HepG2 (cell line): Measurements from ENCODE around the gene SUSD2. TPM values are rescaled to one million over a fixed set of nuclear protein-coding genes. Genes with fewer than 3 reads are reported as not detected.

ENCODE experiments used
- ATAC-seq: fragments of 200-7000 bp; cut with Tn5 transposase; 3 replicates; pipeline ENCODE4 v1.9.1; 2020; ENCODE audit warnings: mild to moderate bottlenecking, moderate library complexity
- BruUV-seq: library from RNA; stranded (reverse); fragments of 400-500 nt; replicated peaks from 2 replicates; lab custom pipeline; 2021; lab: Mats Ljungman, UMichigan
- CTCF ChIA-PET: fragments of 300-600 bp; formaldehyde crosslinking; extraction: SDS; loops from one replicate; lab custom pipeline; 2021; ENCODE audit warnings: low total read pairs, inconsistent platforms, low intra/inter-chr PET ratio; lab: Yijun Ruan, JAX
- POLR2A ChIA-PET: fragments of 350-600 bp; sonication (Branson Sonifier 250); formaldehyde crosslinking; loops from one replicate; lab custom pipeline; 2020; ENCODE audit warnings: antibody characterized with exemption, inconsistent platforms; lab: Yijun Ruan, JAX
- DNase-seq: peaks from one replicate; pipeline ENCODE4 v3.0.0-alpha.2; 2015; ENCODE audit warnings: low spot score
- FAIRE-seq: peaks from 3 replicates; lab custom pipeline; 2011; peaks lifted over from hg19 to GRCh38; lab: Jason Lieb, UNC
- H2AFZ ChIP-seq: one replicate; pipeline ENCODE4 v1.6.1; 2011; ENCODE audit warnings: low read length, inconsistent platforms
- H3K27ac ChIP-seq: fragments of 300-600 bp; 3 replicates; pipeline ENCODE4 v1.8.0; 2011; ENCODE audit warnings: mixed run types, mild to moderate bottlenecking, mixed read lengths, low read length, inconsistent platforms; ENCODE audit not compliant: insufficient read depth; ENCODE audit errors: extremely low read length
- H3K27me3 ChIP-seq, 2 experiments: fragments of 200-600 bp in 1 of 2; 2 replicates in 1 of 2; 3 replicates in 1 of 2; pipeline versions ENCODE4 v1.6.0 to v1.8.0; 2011; ENCODE audit warnings: low read length in 2 of 2, mild to moderate bottlenecking in 2 of 2, moderate library complexity in 2 of 2, inconsistent platforms in 1 of 2; ENCODE audit not compliant: insufficient read depth in 2 of 2, control insufficient read depth in 1 of 2
- H3K36me3 ChIP-seq, 2 experiments: fragments of 200-600 bp in 1 of 2; replicated peaks in 1 of 2; 2 replicates in 1 of 2; 3 replicates in 1 of 2; pipeline versions ENCODE4 v1.5.1 to v1.8.0; 2011; ENCODE audit warnings: low read length in 2 of 2, inconsistent platforms in 1 of 2; ENCODE audit not compliant: insufficient read depth in 2 of 2, control insufficient read depth in 1 of 2
- H3K4me1 ChIP-seq: 2 replicates; pipeline ENCODE4 v1.5.1; 2012; ENCODE audit warnings: low read length, inconsistent platforms; ENCODE audit not compliant: insufficient read depth
- H3K4me2 ChIP-seq: 2 replicates; pipeline ENCODE4 v1.6.0; 2011; ENCODE audit warnings: low read depth, low read length, inconsistent platforms
- H3K4me3 ChIP-seq, 3 experiments: fragments of 200-600 bp in 1 of 3; sonication (generic), shearing (Covaris generic) in 1 of 3; replicated peaks in 1 of 3; 2 replicates each; pipeline ENCODE4 v1.5.1; 2011 to 2016; ENCODE audit warnings: low read length in 3 of 3, inconsistent platforms in 2 of 3, low read depth in 2 of 3, mild to moderate bottlenecking in 2 of 3, control low read depth in 1 of 3, mixed read lengths in 1 of 3; ENCODE audit not compliant: insufficient read depth in 1 of 3
- H3K79me2 ChIP-seq: one replicate; pipeline ENCODE4 v1.6.1; 2011; ENCODE audit warnings: low read length, inconsistent platforms; ENCODE audit not compliant: insufficient read depth
- H3K9ac ChIP-seq: 2 replicates; pipeline ENCODE4 v1.6.0; 2011; ENCODE audit warnings: mild to moderate bottlenecking, low read depth, low read length, inconsistent platforms; ENCODE audit not compliant: insufficient read depth
- H3K9me3 ChIP-seq: 2 replicates; pipeline ENCODE4 v1.5.1; 2012; ENCODE audit warnings: mild to moderate bottlenecking, low read length
- H4K20me1 ChIP-seq: 2 replicates; pipeline ENCODE4 v1.6.0; 2011; ENCODE audit warnings: inconsistent platforms, mild to moderate bottlenecking, low read length, moderate library complexity; ENCODE audit not compliant: insufficient read depth
- ZNF646 ChIP-seq: sonication (generic); formaldehyde crosslinking; IDR thresholded peaks from 2 replicates; pipeline ENCODE4 v1.9.0; 2021; ENCODE audit warnings: mild to moderate bottlenecking, missing genetic modification reagents
- WGBS: methylation state at CpG from one replicate; pipeline ENCODE4 v1.1.6; 2017; ENCODE audit warnings: low lambda C conversion rate; 5-methylcytosine and 5-hydroxymethylcytosine counted together
- in situ Hi-C: cut with HindIII; loops from 2 replicates; pipeline ENCODE4 v1.10.0; 2017; ENCODE audit warnings: low pct_unique_long_range_greater_than_20kb; ENCODE audit not compliant: extremely low pct_ligation_motif_present
- intact Hi-C: fragments of 100-400 bp; cut with micrococcal nuclease; formaldehyde crosslinking; loops from one replicate; pipeline ENCODE4 v1.10.0; 2022; ENCODE audit not compliant: unreplicated experiment
- polyA plus RNA-seq, 8 experiments: library from polyadenylated mRNA; depleted of rRNA in 3 of 8; stranded (reverse) in 7 of 8; unstranded in 1 of 8; fragments of >200 nt; fragmentation: Illumina TruSeq in 4 of 8; extraction: Trizol in 4 of 8; gene quantifications; 2 replicates each; pipeline versions ENCODE4 v1.2.1 to v1.2.3, GENCODE V29; 2011 to 2016; ENCODE audit warnings: low read depth in 4 of 8, missing spikeins in 1 of 8, mixed read lengths in 1 of 8; ENCODE audit not compliant: insufficient read depth in 1 of 8
- total RNA-seq, 5 experiments: library from RNA; depleted of rRNA; stranded (reverse); fragments of >200 nt; fragmentation: Illumina TruSeq; extraction: Trizol; gene quantifications; 2 replicates each; pipeline ENCODE4 v1.2.3, GENCODE V29; 2016; ENCODE audit warnings: low read depth in 1 of 5

The SUSD2 gene
- total and polyA plus RNA-seq, 2 of the 13 experiments (the other 11 are each of a cell fraction or from before 2014, with no cell fraction given) = 2.1 to 11.0 TPM

DNA sequence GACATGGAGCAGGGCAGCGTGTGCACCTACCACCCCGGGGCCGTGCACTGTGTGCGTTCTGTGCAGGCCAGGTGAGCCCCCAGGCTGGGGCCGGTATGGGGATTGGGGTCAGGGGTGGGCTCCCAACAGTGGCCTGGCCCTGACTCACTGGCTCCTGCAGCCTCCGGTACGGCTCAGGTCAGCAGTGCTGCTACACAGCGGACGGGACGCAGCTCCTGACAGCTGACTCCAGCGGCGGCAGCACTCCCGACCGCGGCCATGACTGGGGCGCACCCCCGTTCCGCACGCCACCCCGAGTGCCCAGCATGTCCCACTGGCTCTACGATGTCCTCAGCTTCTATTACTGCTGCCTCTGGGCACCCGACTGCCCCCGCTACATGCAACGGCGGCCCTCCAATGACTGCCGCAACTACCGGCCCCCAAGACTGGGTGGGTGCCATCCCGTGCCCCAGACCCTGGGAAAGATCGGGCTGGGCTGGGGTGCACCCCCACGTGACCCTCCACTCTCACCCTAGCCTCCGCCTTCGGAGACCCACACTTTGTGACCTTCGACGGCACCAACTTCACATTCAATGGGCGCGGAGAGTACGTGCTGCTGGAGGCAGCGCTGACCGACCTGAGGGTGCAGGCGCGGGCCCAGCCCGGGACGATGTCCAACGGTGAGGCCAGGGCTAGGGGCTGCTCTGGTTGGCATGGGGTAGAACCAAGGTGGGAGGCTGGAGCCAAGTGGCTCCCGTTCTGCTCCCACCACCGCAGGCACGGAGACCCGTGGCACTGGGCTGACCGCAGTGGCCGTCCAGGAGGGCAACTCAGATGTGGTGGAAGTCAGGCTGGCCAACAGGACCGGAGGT is 4.4 kb downstream of the SUSD2 start:
- H3K4me2 ChIP-seq = no peak overlapping the region
- H3K9ac ChIP-seq = no peak overlapping the region
- ChIA-PET POLR2A (no interaction called here), CTCF (no interaction called here)
- H3K79me2 ChIP-seq = no peaks in the 10 kb centered on the region
- in situ Hi-C loops (loop anchor here (5.0 kb wide), 1 partner anchor 62 kb away; the partner anchor contains the start of gene GGT5), intact Hi-C loops (no loop called here)
- H3K4me3 ChIP-seq = no peak overlapping the region
- H3K9me3 ChIP-seq = no peaks in the 10 kb centered on the region
- H2AFZ ChIP-seq = no peak overlapping the region
- WGBS = 89% methylated on average over 32 of the region's 51 CpGs
- no peaks in the 10 kb centered on the region for H3K27me3 ChIP-seq
- TF ChIP-seq ZNF646 (CRISPR knock-in tag) = no peak
- H4K20me1 ChIP-seq = no peaks in the 10 kb centered on the region
- BruUV-seq = no TSS peak
- FAIRE-seq (no peak), ATAC-seq (no peak), DNase-seq (no peak)
- H3K27ac ChIP-seq = no peak overlapping the region
- no peaks in the 10 kb centered on the region for H3K36me3 ChIP-seq
- peaks cover 35% of the 10 kb centered on the region for H3K4me1 ChIP-seq
